HepG2 (cell line): Measurements from ENCODE around the gene TUBGCP4. TPM values are rescaled to one million over a fixed set of nuclear protein-coding genes. Genes with fewer than 3 reads are reported as not detected.

Experiments used
- NBN ChIP-seq: fragments of 450-650 bp; conservative IDR thresholded peaks from 2 replicates; pipeline ENCODE4 v1.6.1; 2017
- NFE2L2 ChIP-seq: fragments of 150-350 bp; IDR thresholded peaks from 2 replicates; pipeline ENCODE4 v1.6.1; 2014; ENCODE audit warnings: low read length
- RARA ChIP-seq: IDR thresholded peaks from 2 replicates; pipeline ENCODE4 v1.6.1; 2016; ENCODE audit warnings: missing genetic modification reagents, missing compliant biosample characterization
- RELA ChIP-seq: sonication (generic); formaldehyde crosslinking; IDR thresholded peaks from 2 replicates; pipeline ENCODE4 v1.4.0; 2020; ENCODE audit warnings: missing genetic modification reagents
- RNF2 ChIP-seq: fragments of 450-650 bp; conservative IDR thresholded peaks from 2 replicates; pipeline ENCODE4 v1.6.1; 2016; ENCODE audit warnings: low read depth
- TARDBP ChIP-seq: sonication (generic); formaldehyde crosslinking; IDR thresholded peaks from 2 replicates; pipeline ENCODE4 v1.8.0; 2022; ENCODE audit warnings: mild to moderate bottlenecking, missing genetic modification reagents
- ZNF468 ChIP-seq: sonication (generic); formaldehyde crosslinking; IDR thresholded peaks from 2 replicates; pipeline ENCODE4 v1.8.0; 2022; ENCODE audit warnings: mild to moderate bottlenecking, moderate library complexity, missing genetic modification reagents
- ZNF83 ChIP-seq: sonication (generic); formaldehyde crosslinking; IDR thresholded peaks from 2 replicates; pipeline ENCODE4 v1.4.0; 2020; ENCODE audit warnings: missing genetic modification reagents, mild to moderate bottlenecking, borderline replicate concordance
- ZNF839 ChIP-seq: sonication (generic); formaldehyde crosslinking; IDR thresholded peaks from 2 replicates; pipeline ENCODE4 v1.4.0; 2020; ENCODE audit warnings: missing genetic modification reagents, mild to moderate bottlenecking, borderline replicate concordance
- polyA plus RNA-seq, 8 experiments: library from polyadenylated mRNA; depleted of rRNA in 3 of 8; stranded (reverse) in 7 of 8; unstranded in 1 of 8; fragments of >200 nt; fragmentation: Illumina TruSeq in 4 of 8; extraction: Trizol in 4 of 8; gene quantifications; 2 replicates each; pipeline versions ENCODE4 v1.2.1 to v1.2.3, GENCODE V29; 2011 to 2016; ENCODE audit warnings: low read depth in 4 of 8, missing spikeins in 1 of 8, mixed read lengths in 1 of 8; ENCODE audit not compliant: insufficient read depth in 1 of 8
- total RNA-seq, 5 experiments: library from RNA; depleted of rRNA; stranded (reverse); fragments of >200 nt; fragmentation: Illumina TruSeq; extraction: Trizol; gene quantifications; 2 replicates each; pipeline ENCODE4 v1.2.3, GENCODE V29; 2016; ENCODE audit warnings: low read depth in 1 of 5
- TF ChIP-seq, protein P1 (sequence below), 2 experiments: IDR thresholded peaks; 2 replicates each; pipeline ENCODE4 v1.6.1; 2011 to 2012; ENCODE audit warnings: low read length in 2 of 2, borderline replicate concordance in 1 of 2, low read depth in 1 of 2, mild to moderate bottlenecking in 1 of 2, moderate library complexity in 1 of 2
- TF ChIP-seq, protein P2 (sequence below): sonication (generic); formaldehyde crosslinking; IDR thresholded peaks from 2 replicates; pipeline ENCODE4 v1.9.0; 2021; ENCODE audit warnings: missing genetic modification reagents, mild to moderate bottlenecking, borderline replicate concordance
- TF ChIP-seq, protein P3 (sequence below), 2 experiments: fragments of 450-650 bp in 1 of 2; sonication (generic) in 1 of 2; formaldehyde crosslinking in 1 of 2; IDR thresholded peaks; 2 replicates each; pipeline versions ENCODE4 v1.6.1 to v1.8.0; 2016 to 2022; ENCODE audit warnings: antibody characterized with exemption in 1 of 2, mild to moderate bottlenecking in 1 of 2, missing genetic modification reagents in 1 of 2
- TF ChIP-seq, protein P4 (sequence below): sonication (generic); formaldehyde crosslinking; IDR thresholded peaks from 2 replicates; pipeline ENCODE4 v1.4.0; 2020; ENCODE audit warnings: missing genetic modification reagents

TUBGCP4 gene
- total and polyA plus RNA-seq, 2 of the 13 experiments (the other 11 are each of a cell fraction or from before 2014, with no cell fraction given): 15.0 to 20.5 TPM

DNA sequence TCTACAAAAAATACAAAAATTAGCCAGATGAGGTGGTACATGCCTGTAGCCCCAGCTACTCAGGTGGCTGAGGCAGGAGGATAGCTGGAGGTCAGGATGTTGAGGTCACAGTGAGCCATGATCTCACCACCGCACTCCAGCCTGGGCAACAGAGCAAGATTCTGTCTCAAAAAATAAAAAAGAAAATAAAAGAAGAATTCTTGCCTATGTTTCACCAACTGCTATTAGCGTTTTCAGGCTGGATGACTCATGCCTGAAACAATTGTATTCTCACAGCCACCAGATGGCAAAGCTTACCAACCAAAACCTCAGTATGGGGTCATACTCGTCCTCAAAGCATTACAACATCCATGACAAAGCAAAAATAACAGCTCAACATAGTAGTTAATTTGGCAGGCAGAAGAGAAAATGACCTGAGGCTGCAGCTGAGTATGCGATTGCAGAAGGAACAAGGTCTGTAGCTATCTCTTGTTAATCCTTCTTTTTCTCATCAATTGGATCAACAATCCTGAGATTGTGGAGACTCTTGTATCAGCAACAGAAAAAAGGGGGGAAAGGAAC is 69.9 kb downstream of the TUBGCP4 start (continued):
- no peak for TF ChIP-seq ZNF839
- no peak for TF ChIP-seq ZNF83 (CRISPR knock-in tag)
- no peak for TF ChIP-seq RNF2
- peak; percentile 96 for TF ChIP-seq NFE2L2
- TF ChIP-seq, protein P1, sequence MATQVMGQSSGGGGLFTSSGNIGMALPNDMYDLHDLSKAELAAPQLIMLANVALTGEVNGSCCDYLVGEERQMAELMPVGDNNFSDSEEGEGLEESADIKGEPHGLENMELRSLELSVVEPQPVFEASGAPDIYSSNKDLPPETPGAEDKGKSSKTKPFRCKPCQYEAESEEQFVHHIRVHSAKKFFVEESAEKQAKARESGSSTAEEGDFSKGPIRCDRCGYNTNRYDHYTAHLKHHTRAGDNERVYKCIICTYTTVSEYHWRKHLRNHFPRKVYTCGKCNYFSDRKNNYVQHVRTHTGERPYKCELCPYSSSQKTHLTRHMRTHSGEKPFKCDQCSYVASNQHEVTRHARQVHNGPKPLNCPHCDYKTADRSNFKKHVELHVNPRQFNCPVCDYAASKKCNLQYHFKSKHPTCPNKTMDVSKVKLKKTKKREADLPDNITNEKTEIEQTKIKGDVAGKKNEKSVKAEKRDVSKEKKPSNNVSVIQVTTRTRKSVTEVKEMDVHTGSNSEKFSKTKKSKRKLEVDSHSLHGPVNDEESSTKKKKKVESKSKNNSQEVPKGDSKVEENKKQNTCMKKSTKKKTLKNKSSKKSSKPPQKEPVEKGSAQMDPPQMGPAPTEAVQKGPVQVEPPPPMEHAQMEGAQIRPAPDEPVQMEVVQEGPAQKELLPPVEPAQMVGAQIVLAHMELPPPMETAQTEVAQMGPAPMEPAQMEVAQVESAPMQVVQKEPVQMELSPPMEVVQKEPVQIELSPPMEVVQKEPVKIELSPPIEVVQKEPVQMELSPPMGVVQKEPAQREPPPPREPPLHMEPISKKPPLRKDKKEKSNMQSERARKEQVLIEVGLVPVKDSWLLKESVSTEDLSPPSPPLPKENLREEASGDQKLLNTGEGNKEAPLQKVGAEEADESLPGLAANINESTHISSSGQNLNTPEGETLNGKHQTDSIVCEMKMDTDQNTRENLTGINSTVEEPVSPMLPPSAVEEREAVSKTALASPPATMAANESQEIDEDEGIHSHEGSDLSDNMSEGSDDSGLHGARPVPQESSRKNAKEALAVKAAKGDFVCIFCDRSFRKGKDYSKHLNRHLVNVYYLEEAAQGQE (IDR thresholded peaks at IDR 0.05; ENCODE audit: borderline replicate concordance in 1 of 2, low read depth in 1 of 2, low read length in 2 of 2): no peak
- TF ChIP-seq RARA: peak; percentile 39; the same call in 1 of the 2 replicates
- peak; percentile 45; the same call in 1 of the 2 replicates for TF ChIP-seq TARDBP (CRISPR knock-in tag)
- TF ChIP-seq RELA (CRISPR knock-in tag): no peak
- TF ChIP-seq, protein P2, sequence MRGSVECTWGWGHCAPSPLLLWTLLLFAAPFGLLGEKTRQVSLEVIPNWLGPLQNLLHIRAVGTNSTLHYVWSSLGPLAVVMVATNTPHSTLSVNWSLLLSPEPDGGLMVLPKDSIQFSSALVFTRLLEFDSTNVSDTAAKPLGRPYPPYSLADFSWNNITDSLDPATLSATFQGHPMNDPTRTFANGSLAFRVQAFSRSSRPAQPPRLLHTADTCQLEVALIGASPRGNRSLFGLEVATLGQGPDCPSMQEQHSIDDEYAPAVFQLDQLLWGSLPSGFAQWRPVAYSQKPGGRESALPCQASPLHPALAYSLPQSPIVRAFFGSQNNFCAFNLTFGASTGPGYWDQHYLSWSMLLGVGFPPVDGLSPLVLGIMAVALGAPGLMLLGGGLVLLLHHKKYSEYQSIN (CRISPR knock-in tag): no peak
- no peak for TF ChIP-seq NBN
- no peak for TF ChIP-seq ZNF468
- TF ChIP-seq, protein P3, sequence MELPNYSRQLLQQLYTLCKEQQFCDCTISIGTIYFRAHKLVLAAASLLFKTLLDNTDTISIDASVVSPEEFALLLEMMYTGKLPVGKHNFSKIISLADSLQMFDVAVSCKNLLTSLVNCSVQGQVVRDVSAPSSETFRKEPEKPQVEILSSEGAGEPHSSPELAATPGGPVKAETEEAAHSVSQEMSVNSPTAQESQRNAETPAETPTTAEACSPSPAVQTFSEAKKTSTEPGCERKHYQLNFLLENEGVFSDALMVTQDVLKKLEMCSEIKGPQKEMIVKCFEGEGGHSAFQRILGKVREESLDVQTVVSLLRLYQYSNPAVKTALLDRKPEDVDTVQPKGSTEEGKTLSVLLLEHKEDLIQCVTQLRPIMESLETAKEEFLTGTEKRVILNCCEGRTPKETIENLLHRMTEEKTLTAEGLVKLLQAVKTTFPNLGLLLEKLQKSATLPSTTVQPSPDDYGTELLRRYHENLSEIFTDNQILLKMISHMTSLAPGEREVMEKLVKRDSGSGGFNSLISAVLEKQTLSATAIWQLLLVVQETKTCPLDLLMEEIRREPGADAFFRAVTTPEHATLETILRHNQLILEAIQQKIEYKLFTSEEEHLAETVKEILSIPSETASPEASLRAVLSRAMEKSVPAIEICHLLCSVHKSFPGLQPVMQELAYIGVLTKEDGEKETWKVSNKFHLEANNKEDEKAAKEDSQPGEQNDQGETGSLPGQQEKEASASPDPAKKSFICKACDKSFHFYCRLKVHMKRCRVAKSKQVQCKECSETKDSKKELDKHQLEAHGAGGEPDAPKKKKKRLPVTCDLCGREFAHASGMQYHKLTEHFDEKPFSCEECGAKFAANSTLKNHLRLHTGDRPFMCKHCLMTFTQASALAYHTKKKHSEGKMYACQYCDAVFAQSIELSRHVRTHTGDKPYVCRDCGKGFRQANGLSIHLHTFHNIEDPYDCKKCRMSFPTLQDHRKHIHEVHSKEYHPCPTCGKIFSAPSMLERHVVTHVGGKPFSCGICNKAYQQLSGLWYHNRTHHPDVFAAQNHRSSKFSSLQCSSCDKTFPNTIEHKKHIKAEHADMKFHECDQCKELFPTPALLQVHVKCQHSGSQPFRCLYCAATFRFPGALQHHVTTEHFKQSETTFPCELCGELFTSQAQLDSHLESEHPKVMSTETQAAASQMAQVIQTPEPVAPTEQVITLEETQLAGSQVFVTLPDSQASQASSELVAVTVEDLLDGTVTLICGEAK (IDR thresholded peaks at IDR 0.05): no peak
- TF ChIP-seq, protein P3 (CRISPR knock-in tag; IDR thresholded peaks at IDR 0.05): no peak
- TF ChIP-seq, protein P4, sequence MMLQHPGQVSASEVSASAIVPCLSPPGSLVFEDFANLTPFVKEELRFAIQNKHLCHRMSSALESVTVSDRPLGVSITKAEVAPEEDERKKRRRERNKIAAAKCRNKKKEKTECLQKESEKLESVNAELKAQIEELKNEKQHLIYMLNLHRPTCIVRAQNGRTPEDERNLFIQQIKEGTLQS (CRISPR knock-in tag): peak; percentile 65; the same call in 1 of the 2 replicates
